ENCODE results near the gene LTBP3. TPM values are rescaled to one million over a fixed set of nuclear protein-coding genes. Genes with fewer than 3 reads are reported as not detected.

The LTBP3 gene
- total and polyA plus RNA-seq, 2 donors = 58.5 to 145 TPM

- 53% methylated on average over 106 of the region's 106 CpGs for WGBS
Measured at GRCh38 chr11:65591939-65592857, 34.0 kb upstream of the LTBP3 start.

GRCh38 chr11:65590240-65590738, 32.1 kb upstream of the LTBP3 start:
- no peaks in the 10 kb centered on the region for H3K4me1 ChIP-seq (ENCODE audit: insufficient read depth)
- no peak for DNase-seq (ENCODE audit: extremely low spot score)
- H3K4me3 ChIP-seq (ENCODE audit: low read depth, low read length) = no peak overlapping the region
- no peaks in the 10 kb centered on the region for H3K36me3 ChIP-seq (ENCODE audit: insufficient read depth)
- WGBS = 48% methylated on average over 8 of the region's 8 CpGs
- no peak overlapping the region for H3K27ac ChIP-seq (ENCODE audit: low read depth)

More at GRCh38 chr11:65591939-65592857, 34.0 kb upstream of the LTBP3 start:
- Histone ChIP-seq H3K27ac (ENCODE audit: low read depth) (peak overlapping the region; percentile 54), H3K4me1 (ENCODE audit: insufficient read depth) (peaks cover 1% of the 10 kb centered on the region), H3K4me3 (ENCODE audit: low read depth, low read length) (no peak overlapping the region), H3K36me3 (ENCODE audit: insufficient read depth) (no peaks in the 10 kb centered on the region)
- no peak for DNase-seq (ENCODE audit: extremely low spot score)

GRCh38 chr11:65589444-65590239, 31.5 kb upstream of the LTBP3 start:
- no peaks in the 10 kb centered on the region for H3K36me3 ChIP-seq (ENCODE audit: insufficient read depth)
- H3K27ac ChIP-seq (ENCODE audit: low read depth) = no peak overlapping the region
- H3K4me3 ChIP-seq (ENCODE audit: low read depth, low read length) = no peak overlapping the region
- H3K4me1 ChIP-seq (ENCODE audit: insufficient read depth) = no peaks in the 10 kb centered on the region
- WGBS = 62% methylated on average over 9 of the region's 9 CpGs
- no peak for DNase-seq (ENCODE audit: extremely low spot score)

GRCh38 chr11:65588199-65589054, 30.3 kb upstream of the LTBP3 start:
- WGBS = 55% methylated on average over 13 of the region's 13 CpGs
- Histone ChIP-seq H3K4me3 (ENCODE audit: low read depth, low read length) (no peak overlapping the region), H3K27ac (ENCODE audit: low read depth) (no peak overlapping the region), H3K36me3 (ENCODE audit: insufficient read depth) (no peaks in the 10 kb centered on the region), H3K4me1 (ENCODE audit: insufficient read depth) (no peaks in the 10 kb centered on the region)
- DNase-seq (ENCODE audit: extremely low spot score) = no peak

- DNase-seq (ENCODE audit: extremely low spot score) = no peak
- Histone ChIP-seq H3K4me3 (ENCODE audit: low read depth, low read length) (no peak overlapping the region), H3K27ac (ENCODE audit: low read depth) (no peak overlapping the region), H3K36me3 (ENCODE audit: insufficient read depth) (no peaks in the 10 kb centered on the region), H3K4me1 (ENCODE audit: insufficient read depth) (no peaks in the 10 kb centered on the region)
- WGBS = 56% methylated on average over 2 of the region's 2 CpGs
Measured at GRCh38 chr11:65586676-65587075, 28.5 kb upstream of the LTBP3 start.

GRCh38 chr11:65586247-65586630, 28.1 kb upstream of the LTBP3 start:
- no peak overlapping the region for H3K4me3 ChIP-seq (ENCODE audit: low read depth, low read length)
- no peaks in the 10 kb centered on the region for H3K36me3 ChIP-seq (ENCODE audit: insufficient read depth)
- H3K4me1 ChIP-seq (ENCODE audit: insufficient read depth) = no peaks in the 10 kb centered on the region
- H3K27ac ChIP-seq (ENCODE audit: low read depth) = no peak overlapping the region
- DNase-seq (ENCODE audit: extremely low spot score) = no peak
- WGBS = 74% methylated on average over 4 of the region's 4 CpGs

- DNase-seq (ENCODE audit: extremely low spot score) = no peak
- Histone ChIP-seq H3K4me1 (ENCODE audit: insufficient read depth) (no peaks in the 10 kb centered on the region), H3K36me3 (ENCODE audit: insufficient read depth) (no peaks in the 10 kb centered on the region), H3K27ac (ENCODE audit: low read depth) (no peak overlapping the region), H3K4me3 (ENCODE audit: low read depth, low read length) (no peak overlapping the region)
- WGBS = 77% methylated on average over 51 of the region's 51 CpGs
Measured at GRCh38 chr11:65585396-65586246, 27.5 kb upstream of the LTBP3 start.

GRCh38 chr11:65584723-65585171, 26.6 kb upstream of the LTBP3 start:
- Histone ChIP-seq H3K4me3 (ENCODE audit: low read depth, low read length) (no peak overlapping the region), H3K4me1 (ENCODE audit: insufficient read depth) (no peaks in the 10 kb centered on the region), H3K36me3 (ENCODE audit: insufficient read depth) (no peaks in the 10 kb centered on the region), H3K27ac (ENCODE audit: low read depth) (no peak overlapping the region)
- DNase-seq (ENCODE audit: extremely low spot score) = no peak
- 74% methylated on average over 46 of the region's 46 CpGs for WGBS

- no peaks in the 10 kb centered on the region for H3K4me1 ChIP-seq (ENCODE audit: insufficient read depth)
- 80% methylated on average over 8 of the region's 8 CpGs for whole genome bisulfite sequencing
- H3K4me3 ChIP-seq (ENCODE audit: low read depth, low read length) = no peak overlapping the region
- no peak overlapping the region for H3K27ac ChIP-seq (ENCODE audit: low read depth)
- no peaks in the 10 kb centered on the region for H3K36me3 ChIP-seq (ENCODE audit: insufficient read depth)
- DNase-seq (ENCODE audit: extremely low spot score) = no peak
Measured at GRCh38 chr11:65584106-65584505, 25.9 kb upstream of the LTBP3 start.

- Histone ChIP-seq H3K36me3 (ENCODE audit: insufficient read depth) (no peaks in the 10 kb centered on the region), H3K4me3 (ENCODE audit: low read depth, low read length) (no peak overlapping the region), H3K27ac (ENCODE audit: low read depth) (no peak overlapping the region), H3K4me1 (ENCODE audit: insufficient read depth) (no peaks in the 10 kb centered on the region)
- 85% methylated on average over 10 of the region's 10 CpGs for WGBS
- DNase-seq (ENCODE audit: extremely low spot score) = no peak
Measured at GRCh38 chr11:65583589-65583988, 25.4 kb upstream of the LTBP3 start.

- 91% methylated on average over 3 of the region's 3 CpGs for WGBS
- Histone ChIP-seq H3K4me1 (ENCODE audit: insufficient read depth) (no peaks in the 10 kb centered on the region), H3K27ac (ENCODE audit: low read depth) (no peak overlapping the region), H3K36me3 (ENCODE audit: insufficient read depth) (no peaks in the 10 kb centered on the region), H3K4me3 (ENCODE audit: low read depth, low read length) (no peak overlapping the region)
- no peak for DNase-seq (ENCODE audit: extremely low spot score)
Measured at GRCh38 chr11:65581928-65582327, 23.8 kb upstream of the LTBP3 start.

GRCh38 chr11:65580756-65581155, 22.6 kb upstream of the LTBP3 start:
- Histone ChIP-seq H3K36me3 (ENCODE audit: insufficient read depth) (no peaks in the 10 kb centered on the region), H3K4me1 (ENCODE audit: insufficient read depth) (no peaks in the 10 kb centered on the region), H3K27ac (ENCODE audit: low read depth) (no peak overlapping the region), H3K4me3 (ENCODE audit: low read depth, low read length) (no peak overlapping the region)
- 87% methylated on average over 8 of the region's 8 CpGs for WGBS
- DNase-seq (ENCODE audit: extremely low spot score) = no peak

Data from urinary bladder (tissue), 4 donors.